Neural crest cell (in vitro differentiated cells): ENCODE data around the gene PDLIM4. TPM values are rescaled to one million over a fixed set of nuclear protein-coding genes. Genes with fewer than 3 reads are reported as not detected.

Experiments used
- DNase-seq: peaks from one replicate; pipeline ENCODE4 v3.0.0; 2021; ENCODE audit warnings: low read depth, mixed read lengths, low spot score
- H3K27ac Mint-ChIP-seq: one replicate; pipeline ENCODE4 v1.8.0; 2021; ENCODE audit warnings: mild to moderate bottlenecking, mixed read lengths; ENCODE audit not compliant: unreplicated experiment
- H3K27me3 Mint-ChIP-seq: 2 replicates; pipeline ENCODE4 v1.8.0; 2021; ENCODE audit warnings: low read depth, mild to moderate bottlenecking, mixed read lengths
- H3K36me3 Mint-ChIP-seq: 2 replicates; pipeline ENCODE4 v1.8.0; 2021; ENCODE audit warnings: low read depth, mild to moderate bottlenecking, mixed read lengths
- H3K4me1 Mint-ChIP-seq: 2 replicates; pipeline ENCODE4 v1.8.0; 2021; ENCODE audit warnings: mixed read lengths
- H3K4me3 Mint-ChIP-seq: one replicate; pipeline ENCODE4 v1.8.0; 2021; ENCODE audit warnings: mild to moderate bottlenecking, mixed read lengths
- H3K9me3 Mint-ChIP-seq: 2 replicates; pipeline ENCODE4 v1.8.0; 2021; ENCODE audit warnings: mixed read lengths
- CTCF ChIP-seq: fragments of 200-600 bp; sonication (generic); conservative IDR thresholded peaks from 2 replicates; pipeline ENCODE4 v1.5.0; 2021; ENCODE audit warnings: antibody characterized with exemption, mild to moderate bottlenecking
- total RNA-seq: library from RNA; stranded (reverse); gene quantifications from 2 replicates; pipeline ENCODE4 v1.2.1, GENCODE V29; 2021

PDLIM4 gene
- total RNA-seq, 1 donor from 2014 or later, result 38.0 TPM

DNA sequence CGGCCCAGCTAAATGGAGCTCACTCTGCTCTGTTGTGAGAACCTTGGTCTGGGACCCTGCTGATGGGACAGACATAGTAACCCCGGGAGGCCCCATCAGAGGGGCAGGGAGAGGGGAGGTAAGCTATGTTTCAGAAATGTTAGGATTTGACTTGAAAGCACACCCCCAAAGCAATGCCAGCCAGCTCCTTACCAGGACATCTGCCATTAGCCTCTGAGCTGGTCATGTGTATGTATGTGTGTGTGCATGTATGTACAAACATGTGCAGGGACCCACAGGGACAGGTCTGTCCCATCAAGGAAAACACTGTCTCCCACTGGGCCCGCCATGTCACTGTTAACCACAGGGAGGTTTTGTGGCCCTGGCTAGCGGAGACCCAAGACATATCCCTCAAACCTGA is 51.2 kb downstream of the PDLIM4 start:
- no peak for TF ChIP-seq CTCF
- H3K27me3 Mint-ChIP-seq, result no peaks in the 10 kb centered on the region
- H3K27ac Mint-ChIP-seq, result no peak overlapping the region
- no peak for DNase-seq
- H3K4me3 Mint-ChIP-seq, result no peak overlapping the region
- peaks cover 9% of the 10 kb centered on the region for H3K9me3 Mint-ChIP-seq
- peaks cover 21% of the 10 kb centered on the region for H3K4me1 Mint-ChIP-seq
- peaks cover 6% of the 10 kb centered on the region for H3K36me3 Mint-ChIP-seq

GRCh38 chr5:132309679-132310078 is 52.2 kb downstream of the PDLIM4 start:
- H3K36me3 Mint-ChIP-seq, result peaks cover 2% of the 10 kb centered on the region
- no peak for TF ChIP-seq CTCF

GRCh38 chr5:132310141-132310834 is 52.8 kb downstream of the PDLIM4 start:
- Mint-ChIP-seq H3K27me3 (no peaks in the 10 kb centered on the region), H3K9me3 (peaks cover 2% of the 10 kb centered on the region), H3K36me3 (no peaks in the 10 kb centered on the region), H3K27ac (peak overlapping the region; percentile 85), H3K4me1 (peaks cover 18% of the 10 kb centered on the region), H3K4me3 (no peak overlapping the region)
- no peak for DNase-seq
- TF ChIP-seq CTCF, result no peak

More at GRCh38 chr5:132309679-132310078, 52.2 kb downstream of the PDLIM4 start:
- peaks cover 18% of the 10 kb centered on the region for H3K4me1 Mint-ChIP-seq
- DNase-seq, result no peak
- H3K27ac Mint-ChIP-seq, result no peak overlapping the region
- H3K27me3 Mint-ChIP-seq, result no peaks in the 10 kb centered on the region
- H3K4me3 Mint-ChIP-seq, result no peak overlapping the region
- peaks cover 5% of the 10 kb centered on the region for H3K9me3 Mint-ChIP-seq

DNA sequence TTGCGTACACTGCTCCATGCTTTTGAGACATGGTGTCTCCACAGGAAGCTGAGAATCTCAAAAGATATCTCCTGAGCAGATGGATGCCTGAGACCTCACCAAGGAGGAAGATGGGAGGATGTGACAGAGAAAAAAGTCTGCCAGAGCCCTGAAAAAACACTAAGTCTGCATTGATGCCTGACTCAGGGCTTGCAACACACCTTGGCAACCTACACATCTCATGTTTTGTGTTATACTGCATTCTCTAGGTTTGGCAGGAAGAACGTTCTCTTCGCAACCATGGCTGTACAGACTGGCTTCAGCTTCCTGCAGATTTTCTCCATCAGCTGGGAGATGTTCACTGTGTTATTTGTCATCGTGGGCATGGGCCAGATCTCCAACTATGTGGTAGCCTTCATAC is 55.9 kb downstream of the PDLIM4 start:
- no peak for TF ChIP-seq CTCF
- Mint-ChIP-seq H3K27me3 (no peaks in the 10 kb centered on the region), H3K4me1 (peaks cover 18% of the 10 kb centered on the region), H3K9me3 (no peaks in the 10 kb centered on the region), H3K4me3 (no peak overlapping the region), H3K36me3 (no peaks in the 10 kb centered on the region), H3K27ac (no peak overlapping the region)
- DNase-seq, result no peak

- Mint-ChIP-seq H3K4me1 (peaks cover 18% of the 10 kb centered on the region), H3K27me3 (no peaks in the 10 kb centered on the region), H3K36me3 (no peaks in the 10 kb centered on the region), H3K27ac (no peak overlapping the region), H3K4me3 (no peak overlapping the region), H3K9me3 (no peaks in the 10 kb centered on the region)
- TF ChIP-seq CTCF, result no peak
- DNase-seq, result no peak
Observed at GRCh38 chr5:132313961-132314432, 56.5 kb downstream of the PDLIM4 start.
